HepG2 (cell line): ENCODE measurements around the gene CES2. TPM values are rescaled to one million over a fixed set of nuclear protein-coding genes. Genes with fewer than 3 reads are reported as not detected.

Source experiments
- ARNTL ChIP-seq: sonication (generic); formaldehyde crosslinking; IDR thresholded peaks from 2 replicates; pipeline ENCODE4 v1.4.0; 2020; ENCODE audit warnings: mild to moderate bottlenecking, missing genetic modification reagents
- CCAR2 ChIP-seq: fragments of 200-400 bp; formaldehyde crosslinking; optimal IDR thresholded peaks from 2 replicates; pipeline ENCODE3; 2018; ENCODE audit warnings: low read depth, mild to moderate bottlenecking, low read length, moderate library complexity
- HMGA1 ChIP-seq: sonication (generic); formaldehyde crosslinking; conservative IDR thresholded peaks from 2 replicates; pipeline ENCODE4 v1.4.0; 2020; ENCODE audit warnings: missing genetic modification reagents
- HOXA9 ChIP-seq: sonication (generic); formaldehyde crosslinking; IDR thresholded peaks from 2 replicates; pipeline ENCODE4 v1.8.1; 2022; ENCODE audit warnings: missing genetic modification reagents, mild to moderate bottlenecking, moderate library complexity, borderline replicate concordance
- NFKB2 ChIP-seq: sonication (generic); formaldehyde crosslinking; IDR thresholded peaks from 2 replicates; pipeline ENCODE4 v1.4.0; 2020; ENCODE audit warnings: missing genetic modification reagents, borderline replicate concordance
- NKX3-1 ChIP-seq: sonication (generic); formaldehyde crosslinking; IDR thresholded peaks from 2 replicates; pipeline ENCODE4 v1.5.0; 2020; ENCODE audit warnings: missing genetic modification reagents
- PAF1 ChIP-seq: IDR thresholded peaks from 2 replicates; pipeline ENCODE4 v1.6.1; 2016; ENCODE audit warnings: missing genetic modification reagents, missing compliant biosample characterization
- PCBP1 ChIP-seq: fragments of 200-400 bp; formaldehyde crosslinking; IDR thresholded peaks from 2 replicates; pipeline ENCODE4 v1.6.1; 2017; ENCODE audit warnings: mild to moderate bottlenecking, low read depth, low read length, borderline replicate concordance
- POGZ ChIP-seq: sonication (generic); formaldehyde crosslinking; IDR thresholded peaks from 2 replicates; pipeline ENCODE4 v1.4.0; 2020; ENCODE audit warnings: mild to moderate bottlenecking, missing genetic modification reagents
- RARA ChIP-seq: IDR thresholded peaks from 2 replicates; pipeline ENCODE4 v1.6.1; 2016; ENCODE audit warnings: missing genetic modification reagents, missing compliant biosample characterization
- RELA ChIP-seq: sonication (generic); formaldehyde crosslinking; IDR thresholded peaks from 2 replicates; pipeline ENCODE4 v1.4.0; 2020; ENCODE audit warnings: missing genetic modification reagents
- TBX3 ChIP-seq: fragments of 450-650 bp; IDR thresholded peaks from 2 replicates; pipeline ENCODE4 v1.6.1; 2017; ENCODE audit warnings: antibody characterized with exemption, mild to moderate bottlenecking, inconsistent platforms, borderline replicate concordance
- TRIM24 ChIP-seq: sonication (generic); formaldehyde crosslinking; IDR thresholded peaks from 2 replicates; pipeline ENCODE4 v1.8.0; 2022; ENCODE audit warnings: mild to moderate bottlenecking, missing genetic modification reagents
- ZBTB40 ChIP-seq, 2 experiments: fragments of 450-650 bp in 1 of 2; sonication (generic) in 1 of 2; formaldehyde crosslinking in 1 of 2; IDR thresholded peaks; 2 replicates each; pipeline versions ENCODE4 v1.6.1 to v1.8.0; 2016 to 2022; ENCODE audit warnings: antibody characterized with exemption in 1 of 2, mild to moderate bottlenecking in 1 of 2, missing genetic modification reagents in 1 of 2
- ZFP37 ChIP-seq: sonication (generic); formaldehyde crosslinking; IDR thresholded peaks from 2 replicates; pipeline ENCODE4 v1.4.0; 2020; ENCODE audit warnings: missing genetic modification reagents, borderline replicate concordance
- ZNF639 ChIP-seq: conservative IDR thresholded peaks from 2 replicates; pipeline ENCODE4 v1.6.1; 2018; ENCODE audit warnings: missing genetic modification reagents
- polyA plus RNA-seq, 8 experiments: library from polyadenylated mRNA; depleted of rRNA in 3 of 8; stranded (reverse) in 7 of 8; unstranded in 1 of 8; fragments of >200 nt; fragmentation: Illumina TruSeq in 4 of 8; extraction: Trizol in 4 of 8; gene quantifications; 2 replicates each; pipeline versions ENCODE4 v1.2.1 to v1.2.3, GENCODE V29; 2011 to 2016; ENCODE audit warnings: low read depth in 4 of 8, missing spikeins in 1 of 8, mixed read lengths in 1 of 8; ENCODE audit not compliant: insufficient read depth in 1 of 8
- total RNA-seq, 5 experiments: library from RNA; depleted of rRNA; stranded (reverse); fragments of >200 nt; fragmentation: Illumina TruSeq; extraction: Trizol; gene quantifications; 2 replicates each; pipeline ENCODE4 v1.2.3, GENCODE V29; 2016; ENCODE audit warnings: low read depth in 1 of 5
- TF ChIP-seq, protein P1 (sequence below): IDR thresholded peaks from 2 replicates; pipeline ENCODE4 v1.6.1; 2016; ENCODE audit warnings: mild to moderate bottlenecking, missing biosample characterization, missing genetic modification reagents
- TF ChIP-seq, protein P2 (sequence below): sonication (generic); formaldehyde crosslinking; IDR thresholded peaks from 2 replicates; pipeline ENCODE4 v1.4.0; 2020; ENCODE audit warnings: mild to moderate bottlenecking, missing genetic modification reagents

CES2 gene
- total and polyA plus RNA-seq, 2 of the 13 experiments (the other 11 are each of a cell fraction or from before 2014, with no cell fraction given): 50.6 to 63.8 TPM

DNA sequence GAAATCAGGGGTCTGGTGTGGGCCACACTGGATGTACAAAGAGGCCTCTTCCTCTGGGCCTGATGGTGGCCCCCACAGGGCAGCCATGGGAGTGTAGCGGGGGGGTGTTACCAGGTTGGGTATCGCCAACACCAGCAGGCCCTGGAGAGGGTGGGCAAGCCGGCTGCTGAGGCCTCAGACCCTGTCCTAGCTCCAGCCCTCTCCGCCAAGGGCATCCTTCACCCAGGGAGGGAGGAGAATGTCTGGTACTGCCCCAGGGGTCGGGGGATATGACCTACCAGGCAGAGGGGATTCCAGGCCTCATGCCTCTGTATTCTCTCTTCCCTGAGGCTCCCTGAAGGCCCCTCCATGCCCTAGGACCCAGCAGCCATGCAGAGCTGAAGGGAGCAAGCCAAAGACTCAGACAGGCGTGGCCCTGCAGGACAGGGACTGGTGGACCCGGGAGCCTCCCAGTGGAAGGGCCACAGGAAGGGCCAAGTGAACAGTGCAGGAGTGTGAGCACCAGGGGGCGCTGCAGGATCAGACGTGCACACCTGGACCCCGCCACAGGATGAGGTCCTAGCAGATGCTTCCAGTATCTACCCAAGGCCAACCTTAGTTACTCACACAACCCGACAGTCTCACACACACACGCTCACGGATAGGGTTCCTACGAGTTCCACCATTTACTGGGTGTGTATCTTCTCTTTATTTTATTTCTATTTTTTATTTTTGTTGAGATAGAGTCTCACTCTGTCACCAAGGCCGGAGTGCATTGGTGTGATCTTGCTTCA, 42.2 kb downstream of the CES2 start (continued):
- no peak for TF ChIP-seq ZNF639 (CRISPR knock-in tag)
- TF ChIP-seq, protein P1, sequence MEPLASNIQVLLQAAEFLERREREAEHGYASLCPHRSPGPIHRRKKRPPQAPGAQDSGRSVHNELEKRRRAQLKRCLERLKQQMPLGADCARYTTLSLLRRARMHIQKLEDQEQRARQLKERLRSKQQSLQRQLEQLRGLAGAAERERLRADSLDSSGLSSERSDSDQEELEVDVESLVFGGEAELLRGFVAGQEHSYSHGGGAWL (CRISPR knock-in tag): peak; percentile 72; the same call in 1 of the 2 replicates
- no peak for TF ChIP-seq ZFP37 (CRISPR knock-in tag)
- no peak for TF ChIP-seq HOXA9 (CRISPR knock-in tag)
- TF ChIP-seq NKX3-1 (CRISPR knock-in tag): no peak
- no peak for TF ChIP-seq CCAR2
- TF ChIP-seq ARNTL (CRISPR knock-in tag): peak; percentile 56; the same call in 1 of the 2 replicates
- TF ChIP-seq, protein P2, sequence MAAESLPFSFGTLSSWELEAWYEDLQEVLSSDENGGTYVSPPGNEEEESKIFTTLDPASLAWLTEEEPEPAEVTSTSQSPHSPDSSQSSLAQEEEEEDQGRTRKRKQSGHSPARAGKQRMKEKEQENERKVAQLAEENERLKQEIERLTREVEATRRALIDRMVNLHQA (CRISPR knock-in tag): no peak
- TF ChIP-seq RELA (CRISPR knock-in tag): 0 out of 2 replicates have a peak, but pooled peaks have one; percentile 49
- no peak for TF ChIP-seq POGZ (CRISPR knock-in tag)
- no peak; the same call in 1 of the 2 replicates for TF ChIP-seq HMGA1 (CRISPR knock-in tag)
- TF ChIP-seq PCBP1: no peak
- TF ChIP-seq NFKB2 (CRISPR knock-in tag): peak; percentile 78; the same call in 1 of the 2 replicates
- no peak for TF ChIP-seq ZBTB40 (IDR thresholded peaks at IDR 0.05)
- TF ChIP-seq ZBTB40 (CRISPR knock-in tag; IDR thresholded peaks at IDR 0.05): no peak; the same call in 1 of the 2 replicates
- no peak for TF ChIP-seq PAF1 (CRISPR knock-in tag)
- TF ChIP-seq RARA (CRISPR knock-in tag): peak; percentile 55; the same call in 1 of the 2 replicates
- peak; percentile 35; the same call in 1 of the 2 replicates for TF ChIP-seq TBX3
- TF ChIP-seq TRIM24: no peak
